IMR-90 (cell line): ENCODE results near the gene HAAO. TPM values are rescaled to one million over a fixed set of nuclear protein-coding genes. Genes with fewer than 3 reads are reported as not detected.

Experiments
- ATAC-seq: fragments of 200-7000 bp; cut with Tn5 transposase; 2 replicates; pipeline ENCODE4 v1.9.1; 2020; ENCODE audit warnings: low read depth, mild to moderate bottlenecking, moderate library complexity
- BruUV-seq: library from RNA; stranded (reverse); fragments of 400-500 nt; replicated peaks from 2 replicates; lab custom pipeline; 2021; lab: Mats Ljungman, UMichigan
- CTCF ChIA-PET: fragments of 300-600 bp; formaldehyde crosslinking; extraction: SDS; loops from one replicate; lab custom pipeline; 2021; ENCODE audit warnings: antibody characterized with exemption; lab: Yijun Ruan, JAX
- POLR2A ChIA-PET: fragments of 300-600 bp; sonication (Branson Sonifier 250); formaldehyde crosslinking; loops from one replicate; lab custom pipeline; 2022; ENCODE audit warnings: antibody characterized with exemption; ENCODE audit not compliant: unreplicated experiment; lab: Charles Lee
- DNase-seq: peaks from one replicate; pipeline ENCODE4 v3.0.0; 2013
- H2AFZ ChIP-seq: replicated peaks from 2 replicates; pipeline ENCODE3; 2013; ENCODE audit warnings: low read length, mild to moderate bottlenecking; ENCODE audit not compliant: poor library complexity
- H2AK5ac ChIP-seq: 2 replicates; pipeline ENCODE4 v1.6.1; 2013; ENCODE audit warnings: low read depth, low read length, inconsistent platforms
- H2AK9ac ChIP-seq: replicated peaks from 2 replicates; pipeline ENCODE3; 2013; ENCODE audit warnings: mild to moderate bottlenecking, low read depth, low read length, moderate library complexity; ENCODE audit not compliant: poor library complexity
- H2BK120ac ChIP-seq: 2 replicates; pipeline ENCODE4 v1.6.1; 2013; ENCODE audit warnings: low read depth, low read length, inconsistent platforms
- H2BK15ac ChIP-seq: 3 replicates; pipeline ENCODE4 v1.6.1; 2013; ENCODE audit warnings: low read depth, low read length, inconsistent platforms
- H2BK20ac ChIP-seq: 2 replicates; pipeline ENCODE4 v1.6.1; 2013; ENCODE audit warnings: low read depth, mild to moderate bottlenecking, inconsistent platforms, low read length, moderate library complexity
- H2BK5ac ChIP-seq: 2 replicates; pipeline ENCODE4 v1.6.1; 2013; ENCODE audit warnings: mild to moderate bottlenecking, low read depth, low read length, inconsistent platforms; ENCODE audit not compliant: poor library complexity, severe bottlenecking
- H3K14ac ChIP-seq: replicated peaks from 2 replicates; pipeline ENCODE4 v1.6.1; 2013; ENCODE audit warnings: low read depth, low read length, inconsistent platforms
- H3K18ac ChIP-seq: 2 replicates; pipeline ENCODE4 v1.6.1; 2013; ENCODE audit warnings: low read depth, low read length, control low read depth
- H3K23ac ChIP-seq: 2 replicates; pipeline ENCODE4 v1.6.1; 2013; ENCODE audit warnings: low read depth, low read length, inconsistent platforms
- H3K27ac ChIP-seq: 2 replicates; pipeline ENCODE4 v1.5.1; 2013; ENCODE audit warnings: mild to moderate bottlenecking, control low read depth, low read length; ENCODE audit not compliant: insufficient read depth
- H3K27me3 ChIP-seq: 2 replicates; pipeline ENCODE4 v1.6.1; 2013; ENCODE audit warnings: low read length; ENCODE audit not compliant: control insufficient read depth, insufficient read depth
- H3K36me3 ChIP-seq: 2 replicates; pipeline ENCODE4 v1.6.1; 2013; ENCODE audit warnings: low read length, mixed read lengths; ENCODE audit not compliant: control insufficient read depth, insufficient read depth
- H3K4ac ChIP-seq: 2 replicates; pipeline ENCODE4 v1.6.1; 2013; ENCODE audit warnings: low read depth, low read length, inconsistent platforms
- H3K4me1 ChIP-seq: 2 replicates; pipeline ENCODE4 v1.6.1; 2013; ENCODE audit warnings: low read length, mixed read lengths; ENCODE audit not compliant: control insufficient read depth, insufficient read depth
- H3K4me2 ChIP-seq: 2 replicates; pipeline ENCODE4 v1.6.1; 2013; ENCODE audit warnings: low read depth, mild to moderate bottlenecking, control low read depth, low read length, moderate library complexity
- H3K4me3 ChIP-seq: 2 replicates; pipeline ENCODE4 v1.5.1; 2013; ENCODE audit warnings: low read depth, mild to moderate bottlenecking, control low read depth, low read length, moderate library complexity; ENCODE audit not compliant: insufficient read depth
- H3K56ac ChIP-seq: 2 replicates; pipeline ENCODE4 v1.6.1; 2013; ENCODE audit warnings: low read length, inconsistent platforms; ENCODE audit not compliant: insufficient read depth; ENCODE audit errors: extremely low read depth
- H3K79me1 ChIP-seq, 2 experiments: 2 replicates each; pipeline ENCODE4 v1.6.1; 2013; ENCODE audit warnings: low read length in 2 of 2, inconsistent platforms in 1 of 2, low read depth in 1 of 2
- H3K9ac ChIP-seq: 2 replicates; pipeline ENCODE4 v1.6.1; 2013; ENCODE audit warnings: low read depth, low read length, control low read depth
- H3K9me1 ChIP-seq: 2 replicates; pipeline ENCODE4 v1.6.1; 2013; ENCODE audit warnings: low read length, inconsistent platforms; ENCODE audit not compliant: insufficient read depth
- H3K9me3 ChIP-seq: 2 replicates; pipeline ENCODE4 v1.6.1; 2013; ENCODE audit warnings: low read length; ENCODE audit not compliant: control insufficient read depth, insufficient read depth
- H4K20me1 ChIP-seq: 2 replicates; pipeline ENCODE4 v1.6.1; 2013; ENCODE audit warnings: low read length, inconsistent platforms; ENCODE audit not compliant: insufficient read depth
- H4K5ac ChIP-seq: 2 replicates; pipeline ENCODE4 v1.6.1; 2013; ENCODE audit warnings: mild to moderate bottlenecking, low read depth, low read length, control low read depth
- H4K8ac ChIP-seq, 2 experiments: 2 replicates each; pipeline ENCODE4 v1.6.1; 2013; ENCODE audit warnings: low read depth in 2 of 2, low read length in 2 of 2, control low read depth in 1 of 2, inconsistent platforms in 1 of 2
- H4K91ac ChIP-seq: 2 replicates; pipeline ENCODE4 v1.6.1; 2013; ENCODE audit warnings: low read depth, low read length, inconsistent platforms; ENCODE audit not compliant: insufficient read depth
- BHLHE40 ChIP-seq: fragments of 150-350 bp; IDR thresholded peaks from 2 replicates; pipeline ENCODE4 v1.6.1; 2016; ENCODE audit warnings: mild to moderate bottlenecking, low read depth, low read length
- CEBPB ChIP-seq: IDR thresholded peaks from 2 replicates; pipeline ENCODE4 v1.6.1; 2012; ENCODE audit warnings: low read depth, low read length, improper control_type of control experiment
- CHD1 ChIP-seq: IDR thresholded peaks from 2 replicates; pipeline ENCODE4 v1.6.1; 2012; ENCODE audit warnings: low read depth, low read length, improper control_type of control experiment
- CTCF ChIP-seq: conservative IDR thresholded peaks from 2 replicates; pipeline ENCODE4 v1.5.1; 2012; ENCODE audit warnings: mild to moderate bottlenecking, low read depth, low read length, improper control_type of control experiment
- ELK1 ChIP-seq: fragments of 150-350 bp; IDR thresholded peaks from 2 replicates; pipeline ENCODE4 v1.6.1; 2016; ENCODE audit warnings: low read depth, mild to moderate bottlenecking, low read length, moderate library complexity, borderline replicate concordance
- FOS ChIP-seq: fragments of 150-350 bp; IDR thresholded peaks from 2 replicates; pipeline ENCODE4 v1.6.1; 2016; ENCODE audit warnings: low read depth, low read length
- MAFK ChIP-seq: IDR thresholded peaks from 2 replicates; pipeline ENCODE4 v1.6.1; 2012; ENCODE audit warnings: low read depth, low read length, improper control_type of control experiment
- MAZ ChIP-seq: IDR thresholded peaks from 2 replicates; pipeline ENCODE4 v1.6.1; 2012; ENCODE audit warnings: low read depth, mild to moderate bottlenecking, low read length, improper control_type of control experiment, moderate library complexity, borderline replicate concordance
- MXI1 ChIP-seq: IDR thresholded peaks from 2 replicates; pipeline ENCODE4 v1.6.1; 2012; ENCODE audit warnings: low read depth, mild to moderate bottlenecking, low read length, moderate library complexity, borderline replicate concordance
- NFE2L2 ChIP-seq: fragments of 150-350 bp; IDR thresholded peaks from 2 replicates; pipeline ENCODE4 v1.6.1; 2016; ENCODE audit warnings: low read depth, mild to moderate bottlenecking, low read length
- POLR2A ChIP-seq: IDR thresholded peaks from 2 replicates; pipeline ENCODE4 v1.6.1; 2012; ENCODE audit warnings: mild to moderate bottlenecking, low read depth, low read length
- RAD21 ChIP-seq: IDR thresholded peaks from 2 replicates; pipeline ENCODE4 v1.6.1; 2012; ENCODE audit warnings: low read length, improper control_type of control experiment
- SMC3 ChIP-seq: fragments of 150-350 bp; IDR thresholded peaks from 2 replicates; pipeline ENCODE4 v1.6.1; 2016; ENCODE audit warnings: low read depth, mild to moderate bottlenecking, antibody characterized with exemption, low read length, moderate library complexity
- USF2 ChIP-seq: fragments of 150-350 bp; IDR thresholded peaks from 2 replicates; pipeline ENCODE4 v1.6.1; 2017; ENCODE audit warnings: mild to moderate bottlenecking, antibody characterized with exemption, low read length, low read depth
- WGBS, 2 experiments: methylation state at CpG; one replicate each; pipeline versions ENCODE4 v1.1.5 to v1.1.7; 2013; ENCODE audit warnings: missing lambda C conversion rate in 2 of 2; ENCODE audit not compliant: insufficient read length in 1 of 2; ENCODE audit errors: extremely low coverage in 2 of 2; 5-methylcytosine and 5-hydroxymethylcytosine counted together
- dilution Hi-C: fragments of 300-500 bp; cut with HindIII; formaldehyde crosslinking; loops from one replicate; pipeline ENCODE4 v1.14.3; 2018; ENCODE audit warnings: low sequenced_read_pairs; ENCODE audit not compliant: unreplicated experiment
- in situ Hi-C: fragments of 300-500 bp; cut with MboI; formaldehyde crosslinking; loops from 3 replicates; pipeline ENCODE4 v1.14.3; 2019; ENCODE audit warnings: low sequenced_read_pairs, inconsistent platforms, mixed read lengths
- intact Hi-C: fragments of 100-400 bp; cut with micrococcal nuclease; formaldehyde crosslinking; loops from 2 replicates; pipeline ENCODE4 v1.10.0; 2022
- polyA plus RNA-seq, 3 experiments: library from polyadenylated mRNA; depleted of rRNA; stranded (reverse); fragments of >200 nt; gene quantifications; 2 replicates each; pipeline ENCODE4 v1.2.3, GENCODE V29; 2012; ENCODE audit warnings: low replicate concordance in 1 of 3
- total RNA-seq: library from RNA; depleted of rRNA; stranded (reverse); fragments of >200 nt; gene quantifications from 2 replicates; pipeline ENCODE4 v1.2.3, GENCODE V29; 2012

The HAAO gene
- total and polyA plus RNA-seq, 2 of the 4 experiments (the other 2 are of a cell fraction) = 0.05 to 0.18 TPM

- H3K27me3 ChIP-seq = peaks cover 38% of the 10 kb centered on the region
- H4K91ac ChIP-seq = no peak overlapping the region
- no peak overlapping the region for H3K18ac ChIP-seq
- POLR2A ChIA-PET = no interaction called here
- no TSS peak for BruUV-seq
- no peak overlapping the region for H3K23ac ChIP-seq
- no peak overlapping the region for H2BK20ac ChIP-seq
- no peaks in the 10 kb centered on the region; the same call in 1 of the 2 replicates for H3K4me1 ChIP-seq
- no CpG with 5 or more reads among the region's 2 CpGs for WGBS, 2 experiments
- no peak overlapping the region for H3K4me3 ChIP-seq
- no peak for DNase-seq
- no peak overlapping the region for H4K5ac ChIP-seq
- H4K8ac ChIP-seq = no peak overlapping the region
- CTCF ChIA-PET = no interaction called here
- H4K20me1 ChIP-seq = no peaks in the 10 kb centered on the region
- H3K56ac ChIP-seq = no peak overlapping the region
- no peak overlapping the region for H2BK5ac ChIP-seq
- H3K4me2 ChIP-seq = no peak overlapping the region
- H3K9me1 ChIP-seq = no peaks in the 10 kb centered on the region
- intact Hi-C loops (no loop called here), in situ Hi-C loops (no loop called here), dilution Hi-C loops (no loop called here)
- no peak overlapping the region for H2BK15ac ChIP-seq
- no peak overlapping the region for H2AFZ ChIP-seq
- no peak overlapping the region for H2BK120ac ChIP-seq
- no peak overlapping the region for H3K14ac ChIP-seq
- H2AK9ac ChIP-seq = no peak overlapping the region
- no peaks in the 10 kb centered on the region for H3K36me3 ChIP-seq
- TF ChIP-seq POLR2A (no peak), MAFK (no peak), MAZ (no peak), CTCF (no peak), BHLHE40 (no peak), FOS (no peak), USF2 (no peak), SMC3 (no peak), MXI1 (no peak), ELK1 (no peak), RAD21 (no peak), CEBPB (no peak), NFE2L2 (no peak), CHD1 (no peak)
- no peak for ATAC-seq
- no peaks in the 10 kb centered on the region for H3K79me1 ChIP-seq
- H3K9me3 ChIP-seq = peaks cover 5% of the 10 kb centered on the region
- H3K9ac ChIP-seq = no peak overlapping the region
- no peak overlapping the region for H2AK5ac ChIP-seq
- H3K4ac ChIP-seq = no peak overlapping the region
- no peak overlapping the region for H3K27ac ChIP-seq
Measured at GRCh38 chr2:42789751-42790150, 2.6 kb downstream of the HAAO start.
